OCI-LY1 (cell line): ENCODE measurements around the gene STK38L.

Experiments used
- H2AFZ ChIP-seq: fragments of 200-600 bp; sonication (generic), shearing (Covaris generic); 2 replicates; pipeline ENCODE4 v1.6.0; 2014; ENCODE audit warnings: antibody characterized with exemption, mild to moderate bottlenecking, low read length
- H3F3A ChIP-seq: fragments of 200-600 bp; sonication (generic), shearing (Covaris generic); 2 replicates; pipeline ENCODE4 v1.6.0; 2014; ENCODE audit warnings: mild to moderate bottlenecking, antibody characterized with exemption, low read length, moderate library complexity; ENCODE audit not compliant: insufficient read depth
- H3K27ac ChIP-seq: fragments of 200-600 bp; sonication (generic); 2 replicates; pipeline ENCODE4 v1.5.1; 2014; ENCODE audit warnings: low read length, mixed run types, mild to moderate bottlenecking, low read depth; ENCODE audit not compliant: poor library complexity, severe bottlenecking
- H3K27me3 ChIP-seq: fragments of 200-600 bp; sonication (generic); 2 replicates; pipeline ENCODE4 v1.6.0; 2014; ENCODE audit warnings: antibody characterized with exemption, mild to moderate bottlenecking, low read length, moderate library complexity; ENCODE audit not compliant: insufficient read depth
- H3K36me3 ChIP-seq: fragments of 200-600 bp; sonication (generic); 2 replicates; pipeline ENCODE4 v1.6.1; 2014; ENCODE audit warnings: mild to moderate bottlenecking, antibody characterized with exemption, low read length, moderate library complexity, mixed read lengths; ENCODE audit not compliant: insufficient read depth
- H3K4me1 ChIP-seq: fragments of 200-600 bp; sonication (generic); 2 replicates; pipeline ENCODE4 v1.5.1; 2014; ENCODE audit warnings: mild to moderate bottlenecking, low read length, moderate library complexity; ENCODE audit not compliant: insufficient read depth, severe bottlenecking
- H3K4me2 ChIP-seq: fragments of 200-600 bp; sonication (generic), shearing (Covaris generic); 2 replicates; pipeline ENCODE4 v1.6.1; 2014; ENCODE audit warnings: low read length
- H3K4me3 ChIP-seq: fragments of 200-600 bp; sonication (generic); 2 replicates; pipeline ENCODE4 v1.5.1; 2014; ENCODE audit warnings: low read length, low read depth, mild to moderate bottlenecking, mixed read lengths; ENCODE audit not compliant: poor library complexity, severe bottlenecking
- H3K79me2 ChIP-seq: fragments of 200-600 bp; shearing (Covaris generic); 2 replicates; pipeline ENCODE4 v1.6.1; 2016; ENCODE audit warnings: mixed run types, low read length, mixed read lengths; ENCODE audit not compliant: insufficient read depth
- H3K9ac ChIP-seq: fragments of 200-600 bp; sonication (generic), shearing (Covaris generic); 2 replicates; pipeline ENCODE4 v1.6.1; 2014; ENCODE audit warnings: mild to moderate bottlenecking, low read length, mixed read lengths
- H3K9me2 ChIP-seq: fragments of 200-600 bp; sonication (generic), shearing (Covaris generic); 2 replicates; pipeline ENCODE4 v1.6.1; 2014; ENCODE audit warnings: low read depth, mild to moderate bottlenecking, low read length, mixed read lengths
- H3K9me3 ChIP-seq: fragments of 200-600 bp; shearing (Covaris generic); 2 replicates; pipeline ENCODE4 v1.6.1; 2014; ENCODE audit warnings: low read length, mixed read lengths
- H4K20me1 ChIP-seq: fragments of 200-600 bp; sonication (generic), shearing (Covaris generic); 2 replicates; pipeline ENCODE4 v1.6.0; 2016; ENCODE audit warnings: mild to moderate bottlenecking, low read length; ENCODE audit not compliant: insufficient read depth
- EZH2 ChIP-seq: fragments of 200-600 bp; sonication (generic), shearing (Covaris generic); IDR thresholded peaks from 2 replicates; pipeline ENCODE4 v1.8.0; 2017; ENCODE audit warnings: borderline replicate concordance, mixed run types, mild to moderate bottlenecking, antibody characterized with exemption, low read length, moderate library complexity, mixed read lengths
- TF ChIP-seq, protein P1 (sequence below): fragments of 200-600 bp; sonication (generic), shearing (Covaris generic); IDR thresholded peaks from 2 replicates; pipeline ENCODE4 v1.5.1; 2017; ENCODE audit warnings: mild to moderate bottlenecking, antibody characterized with exemption, low read length, moderate library complexity, mixed read lengths

The STK38L gene

DNA sequence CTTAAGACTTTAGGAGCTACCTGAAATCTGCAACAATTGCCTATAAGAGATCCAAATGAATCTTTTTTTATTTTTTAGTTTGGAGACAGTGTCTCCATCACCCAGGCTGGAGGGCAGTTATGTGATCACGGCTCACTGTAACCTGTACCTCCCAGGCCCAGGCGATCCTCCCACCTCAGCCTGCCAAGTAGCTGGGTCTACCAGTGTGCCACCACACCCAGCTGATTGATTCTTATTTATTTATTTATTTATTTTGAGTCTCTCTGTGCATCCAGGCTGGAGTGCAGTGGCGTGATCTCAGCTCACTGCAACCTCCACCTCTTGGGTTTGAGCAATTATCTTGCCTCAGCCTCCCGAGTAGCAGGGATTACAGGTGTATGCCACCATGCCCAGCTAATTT, 26.1 kb downstream of the STK38L start:
- Histone ChIP-seq H3K36me3 (no peaks in the 10 kb centered on the region; the same call in 1 of the 2 replicates), H3K79me2 (no peaks in the 10 kb centered on the region), H3K9ac (no peak overlapping the region), H3K27me3 (no peaks in the 10 kb centered on the region), H3K4me2 (no peak overlapping the region), H3K4me1 (no peaks in the 10 kb centered on the region), H4K20me1 (no peaks in the 10 kb centered on the region), H2AFZ (no peak overlapping the region), H3K4me3 (no peak overlapping the region), H3K9me3 (no peaks in the 10 kb centered on the region), H3K27ac (no peak overlapping the region), H3F3A (no peaks in the 10 kb centered on the region), H3K9me2 (no peaks in the 10 kb centered on the region)
- TF ChIP-seq, protein P1, sequence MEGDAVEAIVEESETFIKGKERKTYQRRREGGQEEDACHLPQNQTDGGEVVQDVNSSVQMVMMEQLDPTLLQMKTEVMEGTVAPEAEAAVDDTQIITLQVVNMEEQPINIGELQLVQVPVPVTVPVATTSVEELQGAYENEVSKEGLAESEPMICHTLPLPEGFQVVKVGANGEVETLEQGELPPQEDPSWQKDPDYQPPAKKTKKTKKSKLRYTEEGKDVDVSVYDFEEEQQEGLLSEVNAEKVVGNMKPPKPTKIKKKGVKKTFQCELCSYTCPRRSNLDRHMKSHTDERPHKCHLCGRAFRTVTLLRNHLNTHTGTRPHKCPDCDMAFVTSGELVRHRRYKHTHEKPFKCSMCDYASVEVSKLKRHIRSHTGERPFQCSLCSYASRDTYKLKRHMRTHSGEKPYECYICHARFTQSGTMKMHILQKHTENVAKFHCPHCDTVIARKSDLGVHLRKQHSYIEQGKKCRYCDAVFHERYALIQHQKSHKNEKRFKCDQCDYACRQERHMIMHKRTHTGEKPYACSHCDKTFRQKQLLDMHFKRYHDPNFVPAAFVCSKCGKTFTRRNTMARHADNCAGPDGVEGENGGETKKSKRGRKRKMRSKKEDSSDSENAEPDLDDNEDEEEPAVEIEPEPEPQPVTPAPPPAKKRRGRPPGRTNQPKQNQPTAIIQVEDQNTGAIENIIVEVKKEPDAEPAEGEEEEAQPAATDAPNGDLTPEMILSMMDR = no peak

DNA sequence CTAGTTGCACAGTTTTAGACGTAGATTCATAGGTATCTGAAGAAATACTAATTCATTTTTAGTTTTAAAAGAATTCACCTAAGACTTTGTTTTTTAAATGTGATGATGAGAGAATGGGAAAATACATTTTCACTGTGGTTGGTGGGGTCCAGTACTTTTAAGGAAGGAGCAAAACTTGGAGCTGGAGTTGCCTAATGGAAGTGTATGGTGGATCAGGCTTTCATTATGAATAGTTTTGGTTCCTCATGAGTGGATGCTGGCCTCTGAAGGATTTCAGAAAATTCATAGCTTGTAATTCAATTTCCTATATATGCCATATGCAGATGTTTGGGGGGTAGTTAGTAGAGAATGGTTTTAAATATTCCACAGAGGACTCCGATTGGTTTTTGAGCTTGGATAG, 27.1 kb downstream of the STK38L start:
- H3K4me3 ChIP-seq = no peak overlapping the region
- H4K20me1 ChIP-seq = no peaks in the 10 kb centered on the region
- H3K9me3 ChIP-seq = no peaks in the 10 kb centered on the region
- H3K27ac ChIP-seq = no peak overlapping the region
- no peaks in the 10 kb centered on the region for H3K4me1 ChIP-seq
- TF ChIP-seq, protein P1 = no peak
- no peak for TF ChIP-seq EZH2
- H3K27me3 ChIP-seq = no peaks in the 10 kb centered on the region
- no peak overlapping the region for H3K9ac ChIP-seq
- H3K79me2 ChIP-seq = no peaks in the 10 kb centered on the region
- H3K4me2 ChIP-seq = no peak overlapping the region
- H3K36me3 ChIP-seq = no peaks in the 10 kb centered on the region; the same call in 1 of the 2 replicates
- no peak overlapping the region for H2AFZ ChIP-seq
- no peaks in the 10 kb centered on the region for H3K9me2 ChIP-seq
- no peaks in the 10 kb centered on the region for H3F3A ChIP-seq

DNA sequence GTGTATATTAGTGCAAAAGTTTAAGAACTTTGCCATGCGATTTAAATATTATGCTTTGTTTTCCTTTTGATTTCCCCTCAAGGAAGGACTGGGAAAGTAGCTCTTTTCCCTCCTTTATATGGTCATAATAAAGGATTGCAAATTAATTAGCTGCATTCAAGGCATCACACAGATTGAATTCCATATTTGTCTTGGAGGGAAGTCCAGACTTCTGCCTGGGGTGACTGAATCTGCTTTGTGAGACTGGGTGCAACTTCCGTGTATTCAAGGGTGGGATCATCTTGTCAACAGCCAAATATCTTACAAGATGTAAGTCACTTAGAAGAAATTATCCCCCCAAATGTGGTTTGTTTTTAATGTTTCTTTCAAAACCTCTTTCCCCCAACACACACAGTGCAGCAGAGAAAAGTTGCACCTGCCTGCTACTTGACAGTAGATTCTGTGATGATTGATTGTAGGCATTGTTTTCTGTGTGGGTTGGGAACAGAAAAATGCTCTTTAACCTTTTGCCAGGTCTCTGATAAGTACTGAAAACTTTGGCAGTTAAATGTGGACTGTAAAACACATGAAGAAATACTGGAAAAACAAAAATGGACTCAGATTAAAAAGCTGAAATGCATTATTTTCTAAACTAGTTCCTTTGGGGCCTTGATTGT, 28.4 kb downstream of the STK38L start:
- Histone ChIP-seq H3F3A (no peaks in the 10 kb centered on the region), H2AFZ (no peak overlapping the region), H3K27me3 (no peaks in the 10 kb centered on the region), H3K9me3 (no peaks in the 10 kb centered on the region), H3K4me3 (no peak overlapping the region), H3K27ac (no peak overlapping the region), H3K9ac (no peak overlapping the region), H3K79me2 (no peaks in the 10 kb centered on the region), H4K20me1 (no peaks in the 10 kb centered on the region), H3K4me1 (no peaks in the 10 kb centered on the region), H3K9me2 (no peaks in the 10 kb centered on the region), H3K36me3 (no peaks in the 10 kb centered on the region; the same call in 1 of the 2 replicates), H3K4me2 (no peak overlapping the region)
- no peak for TF ChIP-seq EZH2
- TF ChIP-seq, protein P1 = no peak
